Right ventricle myocardium inferior (tissue), 1 donor: Measurements from ENCODE around the gene PRRX2. TPM values are rescaled to one million over a fixed set of nuclear protein-coding genes. Genes with fewer than 3 reads are reported as not detected.
A peak's percentile ranks its signal among the peaks of the same experiment; 100 is the strongest.
"Not testable (repeated sequence)": the region's sequence is repeated elsewhere in the genome, so short reads cannot be mapped to it uniquely, and the experiment has no call there.

Experiments used
- ATAC-seq: fragments of 200-7000 bp; cut with Tn5 transposase; one replicate; pipeline ENCODE4 v1.9.1; 2020; ENCODE audit warnings: mild to moderate bottlenecking, moderate library complexity
- DNase-seq: peaks from one replicate; pipeline ENCODE4 v3.0.0; 2021; ENCODE audit errors: missing footprints
- intact Hi-C: fragments of 100-400 bp; cut with DNase I; formaldehyde crosslinking; loops from one replicate; pipeline ENCODE4 v1.11.0; 2022
- total RNA-seq: library from RNA; stranded (reverse); fragmentation: NEBNext Ultra II Directional; extraction: Animal tissue kit (Norgen Biotek cat#: 25700); gene quantifications from one replicate; pipeline ENCODE4 v1.2.1, GENCODE V29; 2021
- donor health status: DM: no; HTN: yes; CAD: no; lungs with severe emphysema.

The PRRX2 gene
- total RNA-seq, 1 donor from 2014 or later: 0.54 TPM

DNA sequence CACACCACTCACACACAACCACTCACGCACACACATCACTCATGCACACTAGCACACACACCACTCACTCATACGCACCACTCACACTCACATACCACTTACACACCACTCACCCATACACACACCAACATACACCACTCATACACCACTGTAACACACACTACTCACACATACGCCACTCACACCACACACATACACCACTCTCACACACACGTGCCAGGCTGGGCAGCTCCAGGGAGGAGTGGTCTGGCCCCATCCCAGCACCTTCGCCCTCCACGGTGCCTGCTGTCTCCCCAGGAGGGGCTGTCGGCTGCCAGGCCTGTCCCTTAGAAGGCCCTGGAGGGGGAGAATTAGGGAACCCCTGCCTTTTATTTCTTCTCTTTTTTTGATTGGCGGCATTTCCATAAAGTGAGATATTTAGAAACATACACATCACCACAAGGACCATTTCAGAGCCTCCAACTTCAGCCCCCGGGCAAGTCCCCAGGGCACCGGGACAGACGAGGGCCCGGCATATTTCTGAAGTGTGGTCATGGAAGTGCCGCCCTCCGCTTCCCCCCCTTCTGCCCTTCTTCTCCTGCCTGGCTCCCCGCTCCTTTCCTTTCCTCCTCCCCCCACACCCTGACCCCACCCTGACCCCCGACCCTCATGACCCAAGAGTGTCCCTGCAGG is 17.2 kb upstream of the PRRX2 start:
- DNase-seq (no peak), ATAC-seq (no peak)
- intact Hi-C loops: no loop called here

DNA sequence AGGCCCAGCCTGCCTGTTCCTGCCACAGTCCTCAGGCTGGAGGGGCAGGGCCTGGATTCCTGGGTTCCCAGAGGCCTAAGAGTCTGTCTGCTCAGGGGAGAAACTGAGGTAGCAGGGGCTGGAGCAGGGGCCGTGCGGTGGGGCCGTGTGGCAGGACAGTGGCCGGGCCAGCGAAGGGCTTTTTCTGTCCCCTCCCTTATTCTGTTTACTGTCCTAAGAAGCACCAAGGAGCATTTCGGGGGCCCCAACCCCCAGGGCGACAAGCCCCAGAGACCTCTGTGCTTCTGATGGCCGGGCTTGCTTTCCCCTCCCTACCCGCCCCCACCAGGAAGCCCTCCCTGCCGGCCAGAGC is 16.7 kb upstream of the PRRX2 start:
- intact Hi-C loops: no loop called here
- no peak for ATAC-seq
- DNase-seq: peak; percentile 59

DNA sequence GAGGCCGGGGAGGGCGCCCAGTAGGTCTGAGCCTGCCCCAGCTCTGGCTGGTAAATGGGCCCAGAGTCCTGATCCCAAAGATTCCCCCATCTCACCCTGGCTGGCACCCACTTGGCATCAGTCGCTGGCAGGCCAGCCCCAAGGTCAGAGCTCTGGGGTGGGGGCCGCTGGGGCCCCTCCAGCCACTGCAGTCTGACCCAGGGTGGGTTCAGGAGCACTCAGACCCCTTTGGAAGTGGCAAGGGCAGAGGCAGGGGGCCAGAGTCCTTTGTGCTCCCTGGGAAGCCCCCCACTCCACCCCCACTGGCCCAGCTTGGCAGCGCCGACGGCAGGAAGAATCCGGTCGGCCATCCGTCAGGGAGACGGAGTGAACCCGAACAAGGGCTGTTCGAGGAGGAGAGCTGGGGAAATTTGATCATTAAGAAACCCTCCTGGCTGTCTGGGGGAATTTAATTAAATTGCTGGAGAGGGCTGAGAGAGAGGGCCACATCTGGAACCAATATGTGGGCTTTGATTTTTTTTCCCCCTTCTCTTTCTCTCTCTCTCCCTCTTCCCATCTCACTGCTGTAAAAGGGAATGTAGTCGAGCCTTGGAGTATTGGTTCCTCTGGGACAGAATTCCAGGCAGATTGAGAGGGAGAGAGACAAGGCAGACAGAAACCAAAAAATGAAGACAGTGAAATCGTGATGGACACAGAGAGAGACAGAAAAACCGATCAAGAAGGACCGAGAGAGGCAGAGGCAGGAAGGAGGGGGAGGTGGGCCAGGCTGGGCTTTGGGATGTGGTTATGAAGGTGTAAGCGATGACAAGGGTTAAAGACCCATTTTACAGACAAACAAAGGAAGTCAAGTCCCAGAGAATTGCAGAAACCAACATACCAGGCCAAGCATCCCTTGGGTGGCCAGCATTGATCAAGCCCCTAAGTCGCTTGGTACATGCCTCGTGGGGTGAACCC is 15.4 kb upstream of the PRRX2 start:
- no peak for ATAC-seq
- no peak for DNase-seq
- intact Hi-C loops: no loop called here

DNA sequence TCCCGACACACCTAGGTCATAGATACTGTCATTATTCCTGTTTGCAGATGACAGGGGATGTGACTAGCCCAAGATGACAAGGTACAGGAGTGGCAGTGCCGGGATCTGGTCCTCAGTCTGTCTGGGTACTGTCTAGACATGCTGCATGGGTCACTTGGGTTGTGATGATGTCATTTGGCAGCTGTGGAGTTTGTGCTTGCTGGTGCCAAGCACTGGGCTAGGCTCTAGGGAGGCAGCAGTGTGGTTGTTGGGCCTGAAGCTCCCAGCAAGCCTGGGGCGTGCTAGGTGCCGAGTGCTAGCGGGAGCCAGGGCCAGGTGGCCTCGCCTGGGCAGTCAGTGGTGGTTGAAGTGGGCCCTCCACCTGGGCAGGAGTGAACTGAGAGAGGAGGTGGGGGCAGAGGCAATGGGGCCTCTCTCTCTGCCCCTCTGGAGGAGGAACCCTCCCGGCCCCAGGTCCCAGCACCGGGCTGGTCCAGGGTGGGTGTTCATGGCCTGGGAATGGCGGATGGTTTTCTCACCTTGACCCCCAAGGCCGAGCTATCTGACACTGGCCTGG is 14.7 kb upstream of the PRRX2 start:
- intact Hi-C loops: no loop called here
- DNase-seq (no peak), ATAC-seq (no peak)

DNA sequence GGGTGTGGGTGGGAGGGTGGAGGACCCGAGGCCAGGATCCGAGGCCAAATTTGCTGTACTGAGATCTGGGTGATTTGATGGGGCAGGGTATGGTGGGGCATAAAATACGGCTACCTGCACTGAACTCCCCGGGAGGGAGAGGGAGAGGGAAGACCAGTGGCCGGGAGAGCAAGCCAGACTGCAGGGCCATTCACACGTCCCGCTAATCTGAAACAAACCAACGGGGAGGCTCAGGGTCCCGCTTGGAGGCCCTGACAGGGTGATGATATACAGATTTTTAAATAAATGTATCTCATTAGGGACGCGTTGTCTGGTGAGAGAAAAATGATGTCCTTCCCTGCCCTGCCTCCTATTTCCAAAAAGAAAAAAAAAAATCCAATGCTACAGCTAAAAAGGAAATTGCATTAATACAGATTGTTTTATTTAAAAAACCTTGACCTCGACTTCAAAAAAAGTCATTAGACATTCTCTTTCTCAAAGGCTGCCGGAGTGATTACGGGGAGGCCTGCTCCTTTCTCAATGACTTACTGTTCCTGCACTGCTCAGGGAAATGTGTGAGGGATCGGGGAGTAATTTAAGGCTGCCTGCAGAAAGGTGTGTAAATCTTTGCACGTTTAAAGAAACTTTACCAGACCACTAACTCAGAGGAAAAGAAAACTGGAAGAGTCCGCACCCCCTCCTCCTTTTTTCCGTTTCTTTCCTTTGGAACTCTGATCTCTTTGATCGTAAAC is 11.5 kb upstream of the PRRX2 start:
- DNase-seq (no peak), ATAC-seq (no peak)
- intact Hi-C loops: no loop called here

DNA sequence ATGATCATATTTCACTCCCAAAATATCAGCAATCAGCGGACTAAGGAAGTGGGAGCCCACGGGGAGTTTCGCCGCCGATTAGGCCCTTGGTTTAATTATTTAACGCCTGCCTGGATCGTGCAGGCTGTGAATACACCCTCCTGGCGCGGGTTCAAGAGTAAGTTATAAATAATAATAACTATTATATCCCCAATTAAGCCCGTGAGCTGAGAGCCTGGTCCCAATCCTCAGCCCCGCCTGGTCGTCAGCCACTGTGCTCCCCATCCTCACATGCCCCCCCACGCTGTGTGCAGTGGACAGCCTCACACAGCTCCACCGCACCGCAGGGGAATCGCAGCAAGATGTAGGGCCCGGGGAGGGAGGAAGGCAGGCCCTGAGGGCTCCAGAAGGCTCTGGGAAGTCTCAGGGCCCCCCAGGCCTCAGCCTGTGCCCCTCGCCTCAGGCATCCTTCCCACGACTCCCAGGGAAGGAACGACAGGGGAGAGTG is 10.8 kb upstream of the PRRX2 start:
- DNase-seq (peak; percentile 57), ATAC-seq (no peak)
- intact Hi-C loops: no loop called here

DNA sequence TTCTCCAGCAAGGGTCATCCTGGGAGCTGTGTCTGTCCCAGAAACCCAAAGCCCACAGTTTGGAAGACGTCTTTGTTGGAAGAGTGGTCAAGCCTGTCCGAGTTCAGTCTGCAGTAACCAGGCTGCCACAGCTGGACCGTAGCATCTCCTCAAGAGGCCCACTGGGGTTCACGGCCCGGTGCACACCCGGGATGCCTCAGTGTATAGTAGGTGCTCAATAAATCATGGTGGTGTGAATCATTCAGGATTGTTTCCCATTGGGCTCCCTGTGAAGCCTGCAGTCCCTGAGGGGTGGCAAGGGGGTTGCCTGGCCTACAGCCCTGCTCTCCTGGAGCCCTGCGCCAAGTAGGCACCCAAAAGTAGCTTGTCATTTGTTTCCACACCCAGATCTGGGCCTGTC is 10.3 kb upstream of the PRRX2 start:
- ATAC-seq (no peak), DNase-seq (peak; percentile 42)
- intact Hi-C loops: no loop called here

DNA sequence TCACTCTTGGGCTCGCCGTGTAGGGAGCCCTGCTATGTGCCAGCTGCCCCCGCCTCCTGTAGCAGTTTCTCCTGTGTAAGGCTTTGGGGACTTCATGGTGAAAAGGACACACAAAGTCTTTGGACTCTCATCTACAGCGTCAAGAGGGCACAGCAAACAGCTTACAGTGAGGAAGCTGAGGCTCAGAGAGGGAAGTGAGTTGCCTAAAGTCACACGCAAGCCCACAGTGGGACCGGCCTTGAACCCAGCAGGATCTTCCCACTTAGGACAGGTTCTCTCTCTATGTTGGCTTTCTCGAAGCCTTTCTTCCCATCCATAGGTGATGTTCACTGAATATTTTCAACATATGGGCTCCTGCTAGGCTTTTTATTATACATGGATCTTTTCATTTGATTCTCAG is 9.8 kb upstream of the PRRX2 start:
- DNase-seq: no peak
- intact Hi-C loops: no loop called here
- no peak for ATAC-seq

DNA sequence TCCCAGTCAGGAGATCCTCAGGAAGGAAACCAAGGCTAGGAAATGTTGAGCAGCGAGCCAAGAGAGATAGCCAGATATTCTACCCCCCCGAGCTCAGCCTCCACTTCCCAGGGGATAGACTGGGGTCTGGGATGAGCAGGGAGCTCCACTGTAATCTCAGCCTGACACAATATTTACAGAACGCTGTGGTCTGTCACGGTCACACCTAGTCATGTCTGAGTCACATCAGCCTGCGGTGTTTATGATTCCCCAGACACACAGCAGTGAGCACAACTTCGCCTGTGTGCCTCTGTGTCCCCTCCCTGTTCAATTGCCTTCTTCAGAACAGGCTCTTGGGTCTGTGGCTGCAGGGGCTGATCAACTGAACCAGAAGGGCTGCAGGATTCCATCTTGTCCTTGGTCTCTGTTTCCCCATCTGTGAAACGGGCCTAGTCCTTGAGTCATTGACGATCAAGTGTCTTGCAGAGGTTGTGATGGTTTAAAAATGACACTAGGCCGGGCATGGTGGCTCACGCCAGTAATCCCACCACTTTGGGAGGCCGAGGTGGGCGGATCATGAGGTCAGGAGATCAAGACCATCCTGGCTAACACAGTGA is 8.6 kb upstream of the PRRX2 start:
- intact Hi-C loops: no loop called here
- ATAC-seq: no peak
- no peak for DNase-seq

DNA sequence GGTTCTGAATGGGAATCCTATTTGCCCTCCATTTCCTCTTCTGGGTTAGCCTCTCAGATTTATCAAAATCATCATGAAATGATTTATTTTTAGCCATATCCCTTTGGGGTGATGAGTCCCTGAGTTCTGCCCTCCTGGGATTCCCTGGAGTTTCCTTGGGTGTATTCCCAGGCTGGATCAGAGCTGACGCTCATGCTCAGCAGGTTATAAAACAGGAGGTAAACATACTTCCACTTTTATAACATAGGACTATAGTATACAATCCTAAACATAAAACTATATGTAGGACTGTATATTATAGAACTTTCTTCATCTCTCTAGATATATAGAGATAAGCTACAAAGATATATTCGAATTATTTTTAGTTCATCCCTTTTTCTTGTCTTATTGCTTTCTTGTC is 4.4 kb upstream of the PRRX2 start:
- DNase-seq: no peak
- no peak for ATAC-seq
- intact Hi-C loops: no loop called here

DNA sequence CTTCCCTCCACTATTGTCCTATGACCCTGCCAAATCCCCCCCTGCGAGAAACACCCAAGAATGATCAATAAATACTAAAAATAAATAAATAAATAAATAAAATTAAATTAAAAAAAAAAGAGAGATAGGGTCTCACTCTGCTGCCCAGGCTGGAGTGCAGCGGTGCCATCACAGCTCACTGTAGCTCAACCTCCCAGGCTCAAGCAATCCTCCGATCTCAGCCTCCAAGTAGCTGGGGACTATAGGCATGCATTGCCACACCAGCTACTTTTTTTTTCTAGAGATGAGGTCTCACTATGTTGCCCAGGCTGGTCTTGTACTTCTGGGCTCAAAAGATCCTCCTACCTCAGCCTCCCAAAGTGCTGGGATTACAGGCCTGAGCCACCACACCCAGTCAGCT is 3.2 kb upstream of the PRRX2 start:
- intact Hi-C loops, ATAC-seq, DNase-seq: not testable (repeated sequence)

DNA sequence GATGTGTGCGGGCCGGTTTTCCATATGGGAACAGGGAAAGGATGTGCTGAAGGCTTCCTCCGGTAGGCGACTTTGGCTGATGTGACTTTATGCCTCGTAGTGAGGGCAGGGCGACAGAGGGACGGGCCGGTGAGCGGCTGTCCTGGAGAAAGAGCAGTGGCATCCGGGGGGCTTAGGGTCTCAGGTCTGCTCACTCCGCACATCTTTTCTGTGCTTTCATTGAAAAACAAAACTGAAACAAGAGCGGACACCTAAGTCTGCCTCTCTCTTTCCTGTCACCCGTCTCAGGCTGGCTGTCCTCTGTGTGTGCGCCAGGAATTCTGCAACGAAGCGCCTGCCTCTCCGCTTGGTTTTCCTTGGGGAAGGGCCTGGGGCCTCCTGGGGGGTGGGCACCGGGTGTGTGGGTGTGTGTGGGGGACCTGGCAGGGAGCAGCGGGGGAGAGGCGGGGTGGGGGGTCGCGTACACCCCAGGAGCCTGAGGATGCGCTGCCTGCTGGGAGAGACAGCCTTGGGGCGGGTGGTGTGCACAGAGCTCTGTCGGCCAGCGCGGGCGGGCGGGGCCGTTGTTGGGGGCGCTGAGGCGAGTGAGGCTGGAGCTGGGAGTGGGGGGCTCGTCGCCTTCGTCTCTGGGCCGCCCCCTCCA is 580 bp upstream of the PRRX2 start:
- DNase-seq (no peak), ATAC-seq (no peak)
- intact Hi-C loops: no loop called here

DNA sequence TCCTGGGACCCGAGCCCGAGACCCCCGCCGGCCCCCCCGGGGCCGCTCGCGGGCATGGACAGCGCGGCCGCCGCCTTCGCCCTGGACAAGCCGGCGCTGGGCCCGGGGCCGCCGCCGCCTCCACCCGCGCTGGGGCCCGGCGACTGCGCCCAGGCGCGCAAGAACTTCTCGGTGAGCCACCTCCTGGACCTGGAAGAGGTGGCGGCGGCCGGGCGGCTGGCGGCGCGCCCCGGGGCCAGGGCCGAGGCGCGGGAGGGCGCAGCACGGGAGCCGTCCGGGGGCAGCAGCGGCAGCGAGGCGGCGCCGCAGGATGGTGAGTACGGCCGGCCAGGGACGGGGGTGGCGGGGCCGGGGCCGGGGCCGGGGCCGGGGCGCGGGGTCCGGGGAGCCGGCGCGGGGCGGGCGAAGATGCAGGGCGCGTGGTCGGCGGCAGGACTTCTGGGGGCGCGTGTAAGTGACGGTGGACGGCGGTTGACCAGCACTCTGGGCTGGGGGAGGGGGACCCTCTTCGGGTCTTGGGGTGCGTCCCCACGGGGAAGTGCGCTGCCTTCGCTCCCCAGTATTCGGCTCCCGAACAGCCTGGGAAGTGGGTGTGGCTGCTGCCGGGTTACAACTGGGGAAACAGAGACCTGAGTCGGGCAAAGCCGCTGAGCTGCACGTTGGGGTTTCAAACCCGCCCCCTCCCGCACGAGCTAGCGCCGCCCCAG is 520 bp downstream of the PRRX2 start:
- DNase-seq (no peak), ATAC-seq (no peak)
- intact Hi-C loops: no loop called here

DNA sequence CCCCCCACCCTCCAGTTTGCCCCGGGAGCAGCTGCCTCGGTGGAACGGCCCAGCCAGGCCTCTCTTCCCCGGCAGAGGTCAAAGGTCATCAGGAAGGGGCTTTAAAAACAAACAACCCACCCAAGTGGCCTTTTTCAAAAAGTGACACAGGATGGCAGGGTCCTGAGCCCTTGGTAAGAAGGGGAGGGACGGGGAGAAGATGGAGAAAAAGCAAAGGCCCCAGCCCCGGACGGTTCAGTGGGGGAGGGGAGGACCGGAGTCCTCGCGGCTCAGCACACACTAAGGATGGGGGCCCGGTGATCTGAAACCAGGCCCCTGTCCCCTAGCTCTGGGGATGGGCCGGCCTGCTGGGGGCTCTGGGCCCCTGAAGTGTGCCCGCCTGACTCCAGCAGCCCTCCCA is 1.1 kb downstream of the PRRX2 start:
- intact Hi-C loops: no loop called here
- no peak for ATAC-seq
- no peak for DNase-seq

DNA sequence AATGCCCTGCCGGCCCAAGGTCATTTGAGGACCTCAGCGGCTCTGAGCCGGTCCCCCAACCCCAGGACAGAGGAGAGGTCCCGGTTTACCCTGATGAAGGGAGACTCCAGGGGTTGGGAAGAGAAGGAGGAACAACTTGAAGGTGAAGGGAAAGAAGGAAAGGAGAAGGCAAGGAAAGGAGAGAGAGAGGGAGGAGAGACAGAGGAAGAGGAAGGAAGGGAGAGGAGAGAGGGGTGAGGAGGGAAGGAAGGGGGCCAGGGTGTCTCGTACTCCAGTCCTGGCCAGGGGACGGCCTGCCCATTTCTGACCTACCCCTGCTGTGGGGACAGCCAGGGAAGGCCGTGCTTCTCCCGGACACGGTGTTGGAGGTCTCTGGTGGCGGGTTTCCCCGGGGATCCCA is 1.9 kb downstream of the PRRX2 start:
- intact Hi-C loops: no loop called here
- no peak for ATAC-seq
- no peak for DNase-seq

DNA sequence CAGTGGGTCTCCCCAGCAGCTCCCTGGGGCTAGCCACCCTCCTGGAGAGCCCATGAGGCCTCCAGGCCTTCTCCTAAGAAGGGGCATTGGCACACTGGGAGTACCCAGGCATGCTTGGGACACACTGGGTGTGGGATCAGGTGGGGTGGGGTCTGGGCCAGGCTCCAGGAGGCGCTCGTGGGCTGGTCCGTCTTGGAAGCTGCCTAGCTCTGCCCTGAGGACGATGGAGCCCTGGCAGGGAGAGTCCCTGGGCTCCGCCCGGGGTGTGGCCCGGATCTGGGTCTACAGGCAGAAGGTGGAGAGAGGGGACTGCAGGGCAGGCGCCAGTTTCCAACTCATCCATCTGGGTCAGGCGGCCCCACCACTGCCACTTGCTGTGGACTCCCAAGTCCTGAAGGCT is 2.4 kb downstream of the PRRX2 start:
- intact Hi-C loops: no loop called here
- no peak for ATAC-seq
- no peak for DNase-seq

DNA sequence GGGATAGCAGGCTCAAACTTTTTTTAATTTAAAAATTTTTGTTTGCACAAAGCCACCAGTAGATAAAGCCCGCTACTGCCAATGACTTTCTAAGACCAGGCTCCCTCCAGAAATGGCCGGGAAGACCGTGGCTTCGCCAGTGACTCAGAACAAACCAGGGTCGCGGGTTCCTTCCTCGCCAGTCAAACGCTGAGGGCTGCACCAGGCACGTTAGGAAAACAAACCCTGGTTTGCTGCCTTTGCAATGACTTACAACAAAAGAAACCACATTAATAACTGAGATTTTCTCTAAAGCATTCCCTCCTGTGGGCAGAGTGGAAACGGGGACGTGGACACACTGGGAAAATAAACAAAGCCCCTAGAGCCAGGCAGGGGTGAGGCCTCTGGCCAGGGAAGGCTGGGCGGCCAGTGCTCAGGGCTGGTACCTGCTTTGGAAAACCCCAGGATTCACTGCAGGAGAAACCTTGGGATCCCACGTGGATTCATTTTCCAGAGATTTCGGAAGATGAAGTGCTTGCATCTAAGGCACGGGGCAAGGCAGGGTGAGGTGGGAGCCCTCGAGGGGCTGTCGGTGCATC is 3.8 kb downstream of the PRRX2 start:
- intact Hi-C loops: no loop called here
- ATAC-seq: no peak

DNA sequence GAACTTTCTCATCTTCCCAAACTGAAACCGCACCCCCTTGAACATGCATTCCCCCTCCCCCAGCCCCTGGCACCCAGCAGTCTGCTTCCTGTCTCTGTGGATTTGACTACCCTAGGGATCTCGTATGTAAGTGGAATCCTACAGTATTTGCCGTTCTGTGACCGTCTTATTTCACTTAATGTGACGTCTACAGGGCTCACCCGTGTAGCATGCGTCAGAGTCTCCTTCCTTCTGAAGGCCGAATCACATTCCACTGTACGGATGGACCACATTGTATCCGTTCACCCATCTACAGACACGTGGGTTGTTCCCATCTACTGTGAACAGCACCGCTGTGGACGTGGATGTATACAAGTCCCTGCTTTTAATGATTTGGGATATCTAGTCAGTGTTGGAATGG is 4.5 kb downstream of the PRRX2 start:
- intact Hi-C loops: no loop called here

More for the DNA sequence above, 3.8 kb downstream of the PRRX2 start:
- no peak for DNase-seq

More for the DNA sequence above, 4.5 kb downstream of the PRRX2 start:
- ATAC-seq (no peak), DNase-seq (no peak)
